ENCODE results near the gene NSMCE4A.
"Not testable (repeated sequence)": the region's sequence is repeated elsewhere in the genome, so short reads cannot be mapped to it uniquely, and the experiment has no call there.

- TF ChIP-seq, protein P1, sequence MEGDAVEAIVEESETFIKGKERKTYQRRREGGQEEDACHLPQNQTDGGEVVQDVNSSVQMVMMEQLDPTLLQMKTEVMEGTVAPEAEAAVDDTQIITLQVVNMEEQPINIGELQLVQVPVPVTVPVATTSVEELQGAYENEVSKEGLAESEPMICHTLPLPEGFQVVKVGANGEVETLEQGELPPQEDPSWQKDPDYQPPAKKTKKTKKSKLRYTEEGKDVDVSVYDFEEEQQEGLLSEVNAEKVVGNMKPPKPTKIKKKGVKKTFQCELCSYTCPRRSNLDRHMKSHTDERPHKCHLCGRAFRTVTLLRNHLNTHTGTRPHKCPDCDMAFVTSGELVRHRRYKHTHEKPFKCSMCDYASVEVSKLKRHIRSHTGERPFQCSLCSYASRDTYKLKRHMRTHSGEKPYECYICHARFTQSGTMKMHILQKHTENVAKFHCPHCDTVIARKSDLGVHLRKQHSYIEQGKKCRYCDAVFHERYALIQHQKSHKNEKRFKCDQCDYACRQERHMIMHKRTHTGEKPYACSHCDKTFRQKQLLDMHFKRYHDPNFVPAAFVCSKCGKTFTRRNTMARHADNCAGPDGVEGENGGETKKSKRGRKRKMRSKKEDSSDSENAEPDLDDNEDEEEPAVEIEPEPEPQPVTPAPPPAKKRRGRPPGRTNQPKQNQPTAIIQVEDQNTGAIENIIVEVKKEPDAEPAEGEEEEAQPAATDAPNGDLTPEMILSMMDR (IDR thresholded peaks at IDR 0.05; ENCODE audit: low read length), result not testable (repeated sequence)
- not testable (repeated sequence) for TF ChIP-seq EZH2phosphoT487 (IDR thresholded peaks at IDR 0.05; ENCODE audit: low read length)
Measured at GRCh38 chr10:122017926-122018325, 42.9 kb upstream of the NSMCE4A start.
